ENCODE data around the gene RTKN. TPM values are rescaled to one million over a fixed set of nuclear protein-coding genes. Genes with fewer than 3 reads are reported as not detected.

Gene RTKN
- total RNA-seq, 6 donors from 2014 or later = 26.7 to 95.3 (median 34.0) TPM

GRCh38 chr2:74439803-74440377 is 1.8 kb downstream of the RTKN start:
- peaks cover 0 to 9% (median 3%) of the 10 kb centered on the region in 4 donors for H3K27me3 ChIP-seq
- H3K9me3 ChIP-seq = no peaks in the 10 kb centered on the region
- peak overlapping the region; percentile 74 to 88 (median 84) for H3K27ac ChIP-seq
- peak overlapping the region; percentile 1 to 64 (median 50) for H3K4me3 ChIP-seq
- 16 to 25% methylated on average over 14 of the region's 14 CpGs for WGBS, 2 donors
- DNase-seq = peak in 1 of 2 donors; percentile 86
- H3K4me1 ChIP-seq = peaks cover 22 to 50% (median 30%) of the 10 kb centered on the region in 4 donors
- no peak for TF ChIP-seq POLR2AphosphoS5 (IDR thresholded peaks at IDR 0.05)
- no peak for TF ChIP-seq POLR2A (IDR thresholded peaks at IDR 0.05)
- no peak for TF ChIP-seq CTCF (IDR thresholded peaks at IDR 0.05)
- no peak for TF ChIP-seq EP300 (IDR thresholded peaks at IDR 0.05)
- H3K36me3 ChIP-seq = no peaks in the 10 kb centered on the region
- peak; percentile 0 to 43 for ATAC-seq (ENCODE audit: low FRiP score in 2 of 2)

- H3K9me3 ChIP-seq = no peaks in the 10 kb centered on the region
Measured at GRCh38 chr2:74439373-74439772, 2.4 kb downstream of the RTKN start.

GRCh38 chr2:74438248-74438647 is 3.5 kb downstream of the RTKN start:
- Histone ChIP-seq H3K9me3 (no peaks in the 10 kb centered on the region), H3K36me3 (no peaks in the 10 kb centered on the region), H3K4me3 (no peak overlapping the region), H3K4me1 (peaks cover 22 to 45% (median 27%) of the 10 kb centered on the region in 4 donors), H3K27me3 (peaks cover 0 to 9% (median 3%) of the 10 kb centered on the region in 4 donors), H3K27ac (no peak overlapping the region)
- DNase-seq (no peak), ATAC-seq (ENCODE audit: low FRiP score in 2 of 2) (no peak)
- 95 to 100% methylated on average over 1 of the region's 1 CpG for WGBS, 2 donors
- TF ChIP-seq POLR2A (IDR thresholded peaks at IDR 0.05) = no peak
- no peak for TF ChIP-seq POLR2AphosphoS5 (IDR thresholded peaks at IDR 0.05)

More at GRCh38 chr2:74439373-74439772, 2.4 kb downstream of the RTKN start:
- DNase-seq = no peak
- H3K4me1 ChIP-seq = peaks cover 22 to 50% (median 30%) of the 10 kb centered on the region in 4 donors
- H3K4me3 ChIP-seq = peak overlapping the region in 3 of 4 donors; percentile 42 to 64 (median 59)
- H3K27ac ChIP-seq = peak overlapping the region; percentile 74 to 88 (median 84)
- TF ChIP-seq EP300 (IDR thresholded peaks at IDR 0.05) = no peak
- TF ChIP-seq POLR2A (IDR thresholded peaks at IDR 0.05) = no peak
- TF ChIP-seq CTCF (IDR thresholded peaks at IDR 0.05) = no peak
- no peak for TF ChIP-seq POLR2AphosphoS5 (IDR thresholded peaks at IDR 0.05)
- 20 to 45% methylated on average over 3 of the region's 3 CpGs for WGBS, 2 donors
- peaks cover 0 to 9% (median 3%) of the 10 kb centered on the region in 4 donors for H3K27me3 ChIP-seq
- ATAC-seq (ENCODE audit: low FRiP score in 2 of 2) = no peak
- H3K36me3 ChIP-seq = no peaks in the 10 kb centered on the region

- H3K4me1 ChIP-seq = peaks cover 22 to 41% (median 27%) of the 10 kb centered on the region in 4 donors
- peaks cover 0 to 7% (median 3%) of the 10 kb centered on the region in 4 donors for H3K27me3 ChIP-seq
- 71 to 83% methylated on average over 6 of the region's 6 CpGs for WGBS, 2 donors
- no peak for TF ChIP-seq EP300 (IDR thresholded peaks at IDR 0.05)
- TF ChIP-seq POLR2A (IDR thresholded peaks at IDR 0.05) = no peak
- no peak for TF ChIP-seq POLR2AphosphoS5 (IDR thresholded peaks at IDR 0.05)
- TF ChIP-seq CTCF (IDR thresholded peaks at IDR 0.05) = no peak
- H3K36me3 ChIP-seq = peaks cover 0 to 3% (median 3%) of the 10 kb centered on the region in 4 donors
- no peak overlapping the region for H3K4me3 ChIP-seq
- no peak for DNase-seq
- H3K9me3 ChIP-seq = no peaks in the 10 kb centered on the region
- H3K27ac ChIP-seq = no peak overlapping the region
- ATAC-seq (ENCODE audit: low FRiP score in 2 of 2) = no peak
Measured at GRCh38 chr2:74436848-74437695, 4.7 kb downstream of the RTKN start.

GRCh38 chr2:74436111-74436805 is 5.5 kb downstream of the RTKN start:
- no peaks in the 10 kb centered on the region for H3K27me3 ChIP-seq
- TF ChIP-seq CTCF (IDR thresholded peaks at IDR 0.05) (no peak), POLR2AphosphoS5 (IDR thresholded peaks at IDR 0.05) (no peak)
- H3K4me3 ChIP-seq = no peak overlapping the region
- H3K27ac ChIP-seq = no peak overlapping the region
- peaks cover 0 to 11% (median 10%) of the 10 kb centered on the region in 4 donors for H3K36me3 ChIP-seq
- H3K9me3 ChIP-seq = no peaks in the 10 kb centered on the region
- ATAC-seq (ENCODE audit: low FRiP score in 2 of 2) (no peak), DNase-seq (peak in 1 of 2 donors; percentile 79)
- H3K4me1 ChIP-seq = peaks cover 17 to 33% (median 20%) of the 10 kb centered on the region in 4 donors
- whole genome bisulfite sequencing, 2 donors = 89 to 91% methylated on average over 29 to 43 of the region's 43 CpGs

All from upper lobe of left lung (tissue), 6 donors.